Measurements from ENCODE around the gene UPB1. TPM values are rescaled to one million over a fixed set of nuclear protein-coding genes. Genes with fewer than 3 reads are reported as not detected.

Gene UPB1
- total and polyA plus RNA-seq, 10 donors: 0.38 to 3.9 (median 1.6) TPM

GRCh38 chr22:24483976-24484545 is 11.1 kb upstream of the UPB1 start:
- no peaks in the 10 kb centered on the region for H3K36me3 ChIP-seq
- H3K27me3 ChIP-seq (replicated peaks in 1 of 7): no peaks in the 10 kb centered on the region
- WGBS, 5 donors: 68 to 88% (median 80%) methylated on average over 5 of the region's 5 CpGs
- H3K4me1 ChIP-seq: peaks cover 0 to 55% (median 8%) of the 10 kb centered on the region in 6 donors
- peak overlapping the region in 1 of 8 donors; percentile 80 for H3K27ac ChIP-seq
- H3K4me3 ChIP-seq: no peak overlapping the region
- DNase-seq: no peak
- H3K9me3 ChIP-seq: no peaks in the 10 kb centered on the region
- TF ChIP-seq, protein P1, sequence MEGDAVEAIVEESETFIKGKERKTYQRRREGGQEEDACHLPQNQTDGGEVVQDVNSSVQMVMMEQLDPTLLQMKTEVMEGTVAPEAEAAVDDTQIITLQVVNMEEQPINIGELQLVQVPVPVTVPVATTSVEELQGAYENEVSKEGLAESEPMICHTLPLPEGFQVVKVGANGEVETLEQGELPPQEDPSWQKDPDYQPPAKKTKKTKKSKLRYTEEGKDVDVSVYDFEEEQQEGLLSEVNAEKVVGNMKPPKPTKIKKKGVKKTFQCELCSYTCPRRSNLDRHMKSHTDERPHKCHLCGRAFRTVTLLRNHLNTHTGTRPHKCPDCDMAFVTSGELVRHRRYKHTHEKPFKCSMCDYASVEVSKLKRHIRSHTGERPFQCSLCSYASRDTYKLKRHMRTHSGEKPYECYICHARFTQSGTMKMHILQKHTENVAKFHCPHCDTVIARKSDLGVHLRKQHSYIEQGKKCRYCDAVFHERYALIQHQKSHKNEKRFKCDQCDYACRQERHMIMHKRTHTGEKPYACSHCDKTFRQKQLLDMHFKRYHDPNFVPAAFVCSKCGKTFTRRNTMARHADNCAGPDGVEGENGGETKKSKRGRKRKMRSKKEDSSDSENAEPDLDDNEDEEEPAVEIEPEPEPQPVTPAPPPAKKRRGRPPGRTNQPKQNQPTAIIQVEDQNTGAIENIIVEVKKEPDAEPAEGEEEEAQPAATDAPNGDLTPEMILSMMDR (IDR thresholded peaks at IDR 0.05 in 8 of 11, conservative IDR thresholded peaks at IDR 0.05 in 3 of 11): no peak
- TF ChIP-seq POLR2A (IDR thresholded peaks at IDR 0.05): no peak
- no peak for TF ChIP-seq POLR2AphosphoS5 (IDR thresholded peaks at IDR 0.05)
- intact Hi-C loops (cut with DNase I; ENCODE audit: low total_unique reads): no loop called here

DNA sequence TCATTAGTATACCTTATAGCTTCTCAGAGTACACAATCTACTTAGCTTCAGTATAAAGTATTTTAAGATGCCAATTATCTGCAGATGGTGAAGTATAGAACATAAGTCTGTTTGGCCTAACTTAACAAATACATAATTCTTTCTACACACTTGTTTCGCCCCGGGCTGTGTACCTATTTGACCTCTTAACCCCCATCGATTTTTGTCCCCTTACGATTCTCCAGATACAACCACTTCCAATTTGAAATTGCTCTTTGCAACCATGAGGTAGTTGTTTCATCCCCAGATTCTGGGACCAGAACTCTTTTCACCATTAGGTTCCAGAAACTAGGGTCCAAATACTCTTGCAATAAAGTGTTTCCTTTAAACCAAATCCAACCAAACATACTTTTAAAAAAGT is 10.0 kb upstream of the UPB1 start:
- DNase-seq: no peak
- Histone ChIP-seq H3K4me1 (peaks cover 0 to 53% (median 8%) of the 10 kb centered on the region in 6 donors), H3K36me3 (no peaks in the 10 kb centered on the region), H3K4me3 (no peak overlapping the region), H3K27ac (no peak overlapping the region), H3K27me3 (replicated peaks in 1 of 7) (no peaks in the 10 kb centered on the region), H3K9me3 (no peaks in the 10 kb centered on the region)
- intact Hi-C loops (cut with DNase I; ENCODE audit: low total_unique reads): no loop called here
- 92 to 99% (median 97%) methylated on average over 4 of the region's 4 CpGs for WGBS, 5 donors
- TF ChIP-seq POLR2AphosphoS5 (IDR thresholded peaks at IDR 0.05) (no peak), POLR2A (IDR thresholded peaks at IDR 0.05) (no peak)
- TF ChIP-seq, protein P1 (IDR thresholded peaks at IDR 0.05 in 8 of 11, conservative IDR thresholded peaks at IDR 0.05 in 3 of 11): no peak

- Histone ChIP-seq H3K27ac (no peak overlapping the region), H3K9me3 (no peaks in the 10 kb centered on the region), H3K4me1 (peaks cover 0 to 49% (median 8%) of the 10 kb centered on the region in 6 donors), H3K4me3 (no peak overlapping the region), H3K27me3 (replicated peaks in 1 of 7) (no peaks in the 10 kb centered on the region), H3K36me3 (no peaks in the 10 kb centered on the region)
- WGBS, 5 donors: 60 to 70% (median 70%) methylated on average over 3 of the region's 3 CpGs
- intact Hi-C loops (cut with DNase I; ENCODE audit: low total_unique reads): no loop called here
- TF ChIP-seq POLR2AphosphoS5 (IDR thresholded peaks at IDR 0.05) (no peak), POLR2A (IDR thresholded peaks at IDR 0.05) (no peak)
- TF ChIP-seq, protein P1 (IDR thresholded peaks at IDR 0.05 in 8 of 11, conservative IDR thresholded peaks at IDR 0.05 in 3 of 11): peak in 9 of 11 experiments; percentile 15 to 58 (median 42)
- no peak for DNase-seq
These were observed 9.5 kb upstream of the UPB1 start for GRCh38 chr22:24485608-24486007.

GRCh38 chr22:24486501-24486921 is 8.6 kb upstream of the UPB1 start:
- no peaks in the 10 kb centered on the region for H3K9me3 ChIP-seq
- no peak overlapping the region for H3K27ac ChIP-seq
- H3K4me1 ChIP-seq: peaks cover 0 to 45% (median 8%) of the 10 kb centered on the region in 6 donors
- WGBS, 5 donors: 21 to 64% (median 44%) methylated on average over 2 of the region's 2 CpGs
- no peak for DNase-seq
- H3K36me3 ChIP-seq: no peaks in the 10 kb centered on the region
- TF ChIP-seq POLR2AphosphoS5 (IDR thresholded peaks at IDR 0.05): no peak
- TF ChIP-seq, protein P1 (IDR thresholded peaks at IDR 0.05 in 8 of 11, conservative IDR thresholded peaks at IDR 0.05 in 3 of 11): no peak
- no peak for TF ChIP-seq POLR2A (IDR thresholded peaks at IDR 0.05)
- H3K27me3 ChIP-seq (replicated peaks in 1 of 7): no peaks in the 10 kb centered on the region
- intact Hi-C loops (cut with DNase I; ENCODE audit: low total_unique reads): no loop called here
- H3K4me3 ChIP-seq: no peak overlapping the region

Measured in spleen (tissue), 11 donors.